D721Med (cell line): ENCODE data around the gene NSMF.

Experiments
- DNase-seq: peaks from one replicate; pipeline ENCODE4 v3.0.0; 2011; ENCODE audit warnings: low spot score; ENCODE audit not compliant: insufficient read length
- FAIRE-seq: peaks from 2 replicates; lab custom pipeline; 2011; peaks lifted over from hg19 to GRCh38; lab: Jason Lieb, UNC
- TF ChIP-seq, protein P1 (sequence below): IDR thresholded peaks from 2 replicates; pipeline ENCODE4 v1.5.1; 2012; ENCODE audit warnings: mild to moderate bottlenecking, control low read depth; ENCODE audit not compliant: insufficient read depth; ENCODE audit errors: missing control alignments

NSMF gene

DNA sequence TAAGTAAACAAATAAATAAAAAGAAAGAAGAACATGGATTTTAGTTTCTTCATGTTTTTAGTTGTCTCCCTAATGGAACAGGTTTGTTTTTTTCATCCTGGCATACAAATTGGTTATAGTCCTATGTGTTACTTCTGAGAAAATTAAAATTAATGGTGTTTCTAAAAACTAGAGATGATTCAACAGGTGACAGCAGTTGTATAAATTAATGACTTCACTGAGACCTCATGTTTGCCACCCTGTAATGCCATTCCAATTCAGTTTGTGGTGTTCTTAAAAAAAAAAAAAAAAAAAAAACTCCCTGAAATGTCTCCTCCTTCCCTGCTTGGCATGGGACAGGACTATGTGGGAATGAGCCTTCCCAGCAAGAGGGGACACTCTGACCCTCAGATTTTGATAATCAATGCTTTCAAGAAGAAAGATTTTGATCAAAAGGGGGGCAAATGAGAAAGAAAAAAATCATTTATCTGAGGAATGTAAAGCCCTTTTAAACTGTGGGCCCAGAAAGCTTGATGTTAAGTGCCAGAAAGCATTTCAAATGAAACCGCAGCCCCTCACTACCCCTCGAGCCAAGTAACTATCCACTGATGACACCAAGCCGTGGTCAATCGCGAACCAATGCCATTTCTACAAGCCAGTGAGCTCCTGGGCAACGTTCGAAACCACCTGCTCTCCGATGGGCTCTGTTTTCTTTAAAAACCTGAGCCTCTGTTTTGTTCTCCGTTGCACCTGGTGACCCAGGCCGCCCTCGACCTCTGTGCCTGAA, 37.1 kb downstream of the NSMF start:
- DNase-seq (no peak), FAIRE-seq (no peak)
- TF ChIP-seq, protein P1, sequence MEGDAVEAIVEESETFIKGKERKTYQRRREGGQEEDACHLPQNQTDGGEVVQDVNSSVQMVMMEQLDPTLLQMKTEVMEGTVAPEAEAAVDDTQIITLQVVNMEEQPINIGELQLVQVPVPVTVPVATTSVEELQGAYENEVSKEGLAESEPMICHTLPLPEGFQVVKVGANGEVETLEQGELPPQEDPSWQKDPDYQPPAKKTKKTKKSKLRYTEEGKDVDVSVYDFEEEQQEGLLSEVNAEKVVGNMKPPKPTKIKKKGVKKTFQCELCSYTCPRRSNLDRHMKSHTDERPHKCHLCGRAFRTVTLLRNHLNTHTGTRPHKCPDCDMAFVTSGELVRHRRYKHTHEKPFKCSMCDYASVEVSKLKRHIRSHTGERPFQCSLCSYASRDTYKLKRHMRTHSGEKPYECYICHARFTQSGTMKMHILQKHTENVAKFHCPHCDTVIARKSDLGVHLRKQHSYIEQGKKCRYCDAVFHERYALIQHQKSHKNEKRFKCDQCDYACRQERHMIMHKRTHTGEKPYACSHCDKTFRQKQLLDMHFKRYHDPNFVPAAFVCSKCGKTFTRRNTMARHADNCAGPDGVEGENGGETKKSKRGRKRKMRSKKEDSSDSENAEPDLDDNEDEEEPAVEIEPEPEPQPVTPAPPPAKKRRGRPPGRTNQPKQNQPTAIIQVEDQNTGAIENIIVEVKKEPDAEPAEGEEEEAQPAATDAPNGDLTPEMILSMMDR: no peak

DNA sequence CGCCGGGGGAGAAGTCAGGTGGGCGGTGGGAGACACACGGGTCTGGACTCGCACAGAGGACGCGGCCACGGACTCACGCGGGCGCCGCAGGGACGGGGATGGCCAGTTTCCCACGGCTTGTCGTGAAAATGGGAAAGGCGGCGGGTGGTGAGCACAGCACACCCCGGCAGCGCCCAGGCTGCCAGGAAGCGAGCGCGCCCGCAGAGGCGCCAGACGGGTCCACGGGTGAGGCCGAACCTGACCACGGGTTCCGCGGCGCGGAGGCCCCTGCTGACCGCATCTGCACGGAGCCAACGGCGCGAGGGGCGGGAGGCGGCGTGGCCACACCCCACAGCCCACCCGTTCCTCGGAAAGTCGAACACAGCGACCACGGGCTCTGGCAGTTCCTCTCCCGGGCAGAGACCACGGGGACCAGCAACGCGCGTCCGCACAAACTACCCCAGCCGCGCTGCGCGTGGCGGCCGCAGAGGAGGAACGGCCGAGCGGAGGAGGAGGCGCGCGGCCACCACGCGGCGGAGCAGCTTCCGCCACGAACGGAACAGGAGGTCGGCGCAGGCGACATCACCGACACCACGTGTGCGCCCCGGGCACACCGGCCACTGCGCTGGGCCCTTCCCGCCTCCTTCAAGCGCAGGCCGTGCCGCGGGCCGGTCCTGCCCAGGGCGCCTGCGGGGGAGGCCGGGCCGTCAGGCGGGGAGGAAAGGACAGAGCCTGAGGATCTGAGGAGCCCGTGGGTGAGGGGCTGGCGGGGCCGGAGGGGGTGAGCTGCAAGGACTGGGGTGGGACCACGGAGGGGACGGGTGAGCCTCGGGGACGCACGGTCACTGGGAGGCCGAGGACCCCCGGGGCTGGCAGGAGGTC, 41.7 kb downstream of the NSMF start:
- no peak for DNase-seq
- TF ChIP-seq, protein P1: no peak
- no peak for FAIRE-seq

DNA sequence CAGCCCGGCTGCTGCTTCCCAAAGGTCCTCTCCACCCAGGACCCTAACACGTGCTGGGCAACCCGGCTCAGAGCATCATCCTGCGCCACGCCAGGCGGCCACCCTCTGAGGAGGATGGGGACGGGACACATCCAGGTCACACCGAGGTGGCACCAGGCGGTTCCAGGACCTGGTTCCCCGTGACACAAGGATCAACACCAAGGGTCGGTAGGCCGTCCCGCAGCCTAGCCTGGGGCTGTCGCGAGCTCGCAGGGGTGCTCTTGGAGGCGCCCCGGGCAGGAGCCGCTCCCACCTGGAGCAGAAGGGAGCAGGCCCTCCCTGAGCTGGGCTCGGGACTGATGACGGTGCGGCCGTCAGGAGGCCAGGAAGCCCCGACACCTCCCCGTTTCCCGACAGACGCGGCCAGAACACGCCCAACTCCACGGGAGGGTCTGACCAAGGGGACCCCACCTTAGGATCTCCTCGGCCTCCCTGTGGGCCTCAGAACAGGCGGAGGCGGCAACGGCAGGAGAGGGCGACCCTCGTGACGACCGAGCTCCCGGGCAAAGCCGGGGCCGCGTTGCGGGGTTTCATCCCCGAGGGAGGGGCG, 42.5 kb downstream of the NSMF start:
- TF ChIP-seq, protein P1: no peak
- no peak for FAIRE-seq
- no peak for DNase-seq

DNA sequence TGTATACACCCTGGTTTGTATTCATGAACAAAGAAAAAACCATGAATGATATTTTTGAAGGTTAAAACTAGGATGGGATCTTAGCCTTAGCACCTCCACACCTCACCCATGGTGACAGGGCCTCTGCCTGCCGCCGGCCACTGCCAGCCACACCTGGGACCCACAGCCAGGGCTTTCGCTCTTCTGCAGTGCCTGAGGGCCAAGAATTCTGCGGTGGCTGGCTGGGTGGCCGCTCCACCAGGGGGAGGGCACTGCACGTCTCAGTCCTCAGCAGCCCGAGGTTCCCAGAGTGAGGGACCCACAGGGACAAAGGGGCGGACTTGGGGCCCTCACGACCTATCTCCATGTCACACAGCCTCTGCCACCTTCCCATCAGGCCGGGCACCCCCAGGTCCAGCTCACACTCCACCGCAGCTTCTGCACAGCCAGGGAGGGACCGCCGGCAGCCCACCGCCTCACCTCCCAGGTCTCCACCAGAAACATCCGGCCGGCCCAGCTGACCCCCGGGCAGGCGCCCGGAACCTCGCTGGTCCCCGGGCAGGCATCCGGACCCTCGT, 43.0 kb downstream of the NSMF start:
- TF ChIP-seq, protein P1: no peak
- no peak for DNase-seq
- no peak for FAIRE-seq

DNA sequence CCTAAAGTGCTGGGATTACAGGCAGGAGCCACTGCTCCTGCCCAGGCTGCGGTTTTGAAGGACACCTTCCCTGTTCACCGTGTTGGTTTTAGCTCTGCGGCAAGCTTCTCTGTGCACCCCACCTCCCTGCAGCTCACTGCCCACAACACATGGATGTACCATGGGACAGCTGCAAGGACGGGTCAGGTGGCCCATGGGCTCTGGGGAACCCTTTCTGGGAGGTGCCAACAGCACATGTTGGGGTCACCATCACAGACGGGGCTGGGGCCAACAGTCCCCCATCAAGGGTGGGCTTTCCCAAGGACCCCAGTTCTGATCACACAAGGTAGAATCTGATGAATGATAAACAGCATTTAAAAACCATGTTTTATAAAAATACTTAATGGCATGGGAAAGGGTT, 43.7 kb downstream of the NSMF start:
- TF ChIP-seq, protein P1: no peak
- FAIRE-seq (no peak), DNase-seq (no peak)

DNA sequence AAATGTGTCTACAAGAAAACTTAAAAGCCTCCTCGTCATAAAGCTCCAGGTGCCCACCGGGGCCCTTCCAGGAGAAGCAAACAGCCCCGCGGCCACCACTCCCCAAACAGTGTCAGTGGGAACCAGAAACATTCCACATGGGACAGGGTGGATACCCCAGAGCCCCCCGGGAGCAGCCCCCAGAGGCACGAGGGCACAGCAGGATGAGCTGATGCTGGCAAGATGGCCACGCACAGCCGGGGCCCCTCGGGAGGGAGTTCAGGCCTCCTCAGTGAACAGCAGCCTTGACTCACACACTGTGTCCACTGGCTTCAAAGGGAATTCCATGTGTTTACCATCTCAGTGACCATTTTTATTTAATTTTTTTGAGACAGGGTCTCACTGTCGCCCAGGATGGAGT, 46.7 kb downstream of the NSMF start:
- DNase-seq: no peak
- TF ChIP-seq, protein P1: no peak
- no peak for FAIRE-seq
